Measurements from ENCODE around the gene CAMK2G.
"Not testable (repeated sequence)": the region's sequence is repeated elsewhere in the genome, so short reads cannot be mapped to it uniquely, and the experiment has no call there.

The CAMK2G gene

DNA sequence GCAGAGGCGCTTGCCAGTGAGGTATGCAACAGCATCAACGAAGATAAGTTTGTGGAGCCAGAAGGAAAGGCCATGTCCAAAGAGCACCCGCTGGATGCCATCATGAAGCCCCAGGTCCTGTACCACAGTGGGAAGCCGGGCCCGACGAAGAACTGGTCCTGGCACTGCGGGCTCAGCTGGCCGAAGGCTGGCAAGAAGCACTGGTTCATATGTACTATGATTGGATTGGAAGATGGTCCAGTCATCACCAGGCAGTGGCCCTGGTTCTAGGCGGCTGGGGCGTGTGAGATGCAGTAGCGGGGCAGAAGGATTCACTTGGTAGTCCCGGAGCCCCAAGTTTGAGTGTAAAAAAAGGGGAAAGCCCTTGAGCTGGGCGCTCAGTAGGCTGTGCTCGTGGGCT, 66.9 kb downstream of the CAMK2G start:
- no peak for DNase-seq

DNA sequence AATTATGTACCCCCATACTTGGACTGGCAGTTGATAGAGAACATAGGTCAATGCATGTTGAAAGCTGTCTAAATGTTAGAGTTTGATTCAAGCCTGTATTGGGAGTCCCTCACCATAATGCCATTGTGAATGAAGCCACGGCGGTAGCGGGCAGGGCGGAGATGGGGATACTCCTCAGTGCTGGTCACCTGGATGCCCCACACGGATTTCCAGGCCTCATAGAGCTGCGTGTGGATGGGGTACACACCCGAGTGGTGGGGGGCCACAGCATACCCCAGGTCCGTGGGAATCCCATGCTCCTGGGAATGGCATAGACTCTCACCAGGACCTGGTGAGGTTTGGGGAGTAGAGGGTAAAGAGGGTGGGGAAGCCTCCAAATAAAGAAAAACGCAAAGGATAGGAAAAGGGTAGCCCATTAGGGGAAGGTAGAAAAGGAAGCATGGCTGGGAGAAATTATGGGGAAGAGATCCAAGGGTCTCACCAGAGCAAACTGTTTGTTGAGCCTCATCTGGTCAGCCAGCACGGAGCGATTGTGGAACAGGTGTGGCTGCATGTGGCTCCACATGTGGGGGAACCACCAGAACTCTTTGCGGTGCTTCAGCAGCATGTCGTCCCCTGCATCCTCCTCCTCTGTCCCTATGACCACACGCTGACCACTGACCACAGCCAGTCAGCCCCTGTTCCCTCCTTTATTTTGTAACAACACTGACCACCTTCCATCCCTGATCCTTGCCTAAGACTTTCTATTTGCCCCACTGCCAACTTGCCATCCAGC, 68.0 kb downstream of the CAMK2G start:
- no peak for DNase-seq

GRCh38 chr10:73803680-73804286, 70.6 kb downstream of the CAMK2G start:
- no peak for DNase-seq

- no peak for DNase-seq
Measured at GRCh38 chr10:73802276-73802991, 71.9 kb downstream of the CAMK2G start.

DNA sequence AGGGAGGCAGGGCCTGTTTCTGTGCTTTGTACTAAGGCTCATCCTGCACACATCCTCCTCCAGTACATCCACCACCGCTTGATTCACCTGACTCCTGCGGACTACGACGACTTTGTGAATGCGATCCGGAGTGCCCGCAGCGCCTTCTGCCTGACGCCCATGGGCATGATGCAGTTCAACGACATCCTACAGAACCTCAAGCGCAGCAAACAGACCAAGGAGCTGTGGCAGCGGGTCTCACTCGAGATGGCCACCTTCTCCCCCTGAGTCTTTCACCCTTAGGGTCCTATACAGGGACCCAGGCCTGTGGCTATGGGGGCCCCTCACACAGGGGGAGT, 73.1 kb downstream of the CAMK2G start:
- DNase-seq, result no peak

GRCh38 chr10:73800560-73801252, 73.6 kb downstream of the CAMK2G start:
- DNase-seq, result no peak

DNA sequence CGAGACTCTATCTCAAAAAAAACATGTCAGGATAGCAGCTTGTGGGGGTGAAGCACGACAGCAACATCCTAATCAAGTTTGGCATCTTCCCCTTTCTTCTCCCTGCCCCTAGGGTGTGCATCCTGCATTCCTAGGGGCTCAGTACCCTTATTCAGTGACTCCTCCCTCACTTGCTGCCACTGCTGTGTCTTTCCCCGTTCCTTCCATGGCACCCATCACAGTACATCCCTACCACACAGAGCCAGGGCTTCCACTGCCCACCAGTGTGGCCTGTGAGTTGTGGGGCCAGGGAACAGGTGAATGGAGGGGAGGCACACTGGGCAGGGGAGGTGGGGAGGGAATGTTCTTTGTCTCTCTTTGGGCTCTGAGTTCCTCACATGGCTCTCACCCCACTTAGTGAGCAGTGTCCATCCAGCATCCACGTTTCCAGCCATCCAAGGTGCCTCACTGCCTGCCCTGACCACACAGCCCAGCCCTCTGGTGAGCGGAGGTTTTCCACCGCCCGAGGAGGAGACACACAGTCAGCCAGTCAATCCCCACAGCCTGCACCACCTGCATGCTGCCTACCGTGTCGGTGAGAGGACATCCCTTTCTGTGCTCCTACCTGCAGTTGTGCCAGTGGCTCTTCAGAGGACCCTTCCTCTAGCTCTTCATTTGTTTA, 74.3 kb downstream of the CAMK2G start:
- no peak for DNase-seq

DNA sequence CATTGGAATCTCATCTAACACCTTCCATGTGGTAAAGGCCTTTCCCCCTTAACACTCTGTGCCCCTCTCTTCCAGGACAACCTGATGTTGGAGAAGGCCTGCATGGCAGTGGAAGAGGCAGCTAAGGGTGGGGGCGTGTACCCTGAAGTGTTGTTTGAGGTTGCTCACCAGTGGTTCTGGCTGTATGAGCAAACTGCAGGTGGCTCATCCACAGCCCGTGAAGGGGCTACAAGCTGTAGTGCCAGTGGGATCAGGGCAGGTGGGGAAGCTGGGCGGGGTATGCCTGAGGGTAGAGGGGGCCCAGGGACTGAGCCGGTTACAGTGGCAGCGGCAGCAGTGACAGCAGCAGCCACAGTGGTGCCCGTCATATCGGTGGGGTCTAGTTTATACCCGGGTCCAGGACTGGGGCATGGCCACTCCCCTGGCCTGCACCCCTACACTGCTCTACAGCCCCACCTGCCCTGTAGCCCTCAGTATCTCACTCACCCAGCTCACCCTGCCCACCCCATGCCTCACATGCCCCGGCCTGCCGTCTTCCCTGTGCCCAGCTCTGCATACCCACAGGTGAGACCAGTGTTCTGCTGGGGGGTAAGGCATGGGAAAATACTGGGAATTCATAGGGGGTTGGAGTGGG, 75.3 kb downstream of the CAMK2G start:
- DNase-seq, result no peak

GRCh38 chr10:73798087-73798486, 76.3 kb downstream of the CAMK2G start:
- no peak for DNase-seq

DNA sequence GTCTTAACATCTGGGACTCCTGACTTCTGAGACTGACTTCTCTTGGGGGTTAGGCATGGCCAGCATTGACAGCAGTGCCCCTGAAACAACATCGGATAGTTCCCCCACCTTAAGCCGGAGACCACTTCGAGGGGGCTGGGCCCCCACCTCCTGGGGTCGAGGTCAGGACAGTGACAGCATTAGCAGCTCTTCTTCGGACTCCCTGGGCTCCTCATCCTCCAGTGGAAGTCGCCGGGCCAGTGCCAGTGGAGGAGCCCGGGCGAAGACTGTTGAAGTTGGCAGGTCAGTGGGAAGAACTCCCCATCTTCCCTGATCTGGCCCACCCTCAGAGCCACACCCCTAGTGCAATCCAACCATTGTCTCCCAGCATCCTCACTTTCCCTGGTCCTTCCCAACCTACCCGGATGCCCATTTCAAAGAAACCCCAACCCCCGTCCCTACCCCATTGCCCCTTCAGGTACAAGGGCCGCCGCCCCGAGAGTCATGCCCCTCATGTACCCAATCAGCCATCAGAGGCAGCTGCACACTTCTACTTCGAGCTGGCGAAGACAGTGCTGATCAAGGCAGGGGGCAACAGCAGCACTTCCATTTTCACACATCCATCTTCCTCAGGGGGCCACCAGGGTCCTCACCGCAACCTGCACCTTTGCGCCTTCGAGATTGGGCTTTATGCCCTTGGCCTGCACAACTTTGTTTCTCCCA, 76.9 kb downstream of the CAMK2G start:
- no peak for DNase-seq

DNA sequence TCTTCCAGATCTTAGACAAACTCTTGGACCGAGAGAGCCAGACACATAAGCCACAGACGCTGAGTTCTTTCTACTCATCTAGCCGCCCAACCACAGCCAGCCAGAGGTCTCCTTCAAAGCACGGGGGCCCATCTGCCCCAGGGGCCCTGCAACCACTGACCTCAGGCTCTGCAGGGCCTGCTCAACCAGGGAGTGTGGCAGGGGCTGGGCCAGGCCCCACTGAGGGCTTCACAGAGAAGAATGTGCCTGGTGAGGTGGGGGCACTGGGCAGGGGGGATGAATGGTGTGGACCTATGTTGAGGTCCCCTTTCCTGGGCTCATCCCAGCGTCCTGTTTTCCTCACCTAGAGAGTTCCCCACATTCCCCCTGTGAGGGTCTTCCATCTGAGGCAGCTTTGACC, 77.6 kb downstream of the CAMK2G start:
- DNase-seq, result no peak

GRCh38 chr10:73796035-73796434, 78.3 kb downstream of the CAMK2G start:
- DNase-seq, result not testable (repeated sequence)

GRCh38 chr10:73795491-73795890, 78.9 kb downstream of the CAMK2G start:
- not testable (repeated sequence) for DNase-seq

GRCh38 chr10:73793456-73793855, 80.9 kb downstream of the CAMK2G start:
- DNase-seq, result no peak

DNA sequence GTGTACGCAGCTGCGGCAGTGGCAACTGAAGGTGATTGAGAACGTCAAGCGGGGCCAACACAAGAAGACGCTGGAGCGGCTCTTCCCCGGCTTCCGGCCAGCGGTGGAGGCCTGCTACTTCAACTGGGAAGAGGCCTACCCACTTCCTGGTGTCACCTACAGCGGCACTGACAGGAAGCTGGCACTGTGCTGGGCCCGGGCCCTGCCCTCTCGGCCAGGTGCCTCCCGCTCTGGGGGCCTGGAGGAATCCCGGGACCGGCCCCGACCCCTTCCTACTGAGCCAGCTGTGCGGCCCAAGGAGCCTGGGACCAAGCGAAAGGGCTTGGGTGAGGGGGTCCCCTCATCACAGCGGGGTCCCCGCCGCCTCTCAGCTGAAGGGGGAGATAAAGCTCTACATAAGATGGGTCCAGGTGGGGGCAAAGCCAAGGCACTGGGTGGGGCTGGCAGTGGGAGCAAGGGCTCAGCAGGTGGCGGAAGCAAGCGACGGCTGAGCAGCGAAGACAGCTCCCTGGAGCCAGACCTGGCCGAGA, 82.4 kb downstream of the CAMK2G start:
- no peak for DNase-seq

DNA sequence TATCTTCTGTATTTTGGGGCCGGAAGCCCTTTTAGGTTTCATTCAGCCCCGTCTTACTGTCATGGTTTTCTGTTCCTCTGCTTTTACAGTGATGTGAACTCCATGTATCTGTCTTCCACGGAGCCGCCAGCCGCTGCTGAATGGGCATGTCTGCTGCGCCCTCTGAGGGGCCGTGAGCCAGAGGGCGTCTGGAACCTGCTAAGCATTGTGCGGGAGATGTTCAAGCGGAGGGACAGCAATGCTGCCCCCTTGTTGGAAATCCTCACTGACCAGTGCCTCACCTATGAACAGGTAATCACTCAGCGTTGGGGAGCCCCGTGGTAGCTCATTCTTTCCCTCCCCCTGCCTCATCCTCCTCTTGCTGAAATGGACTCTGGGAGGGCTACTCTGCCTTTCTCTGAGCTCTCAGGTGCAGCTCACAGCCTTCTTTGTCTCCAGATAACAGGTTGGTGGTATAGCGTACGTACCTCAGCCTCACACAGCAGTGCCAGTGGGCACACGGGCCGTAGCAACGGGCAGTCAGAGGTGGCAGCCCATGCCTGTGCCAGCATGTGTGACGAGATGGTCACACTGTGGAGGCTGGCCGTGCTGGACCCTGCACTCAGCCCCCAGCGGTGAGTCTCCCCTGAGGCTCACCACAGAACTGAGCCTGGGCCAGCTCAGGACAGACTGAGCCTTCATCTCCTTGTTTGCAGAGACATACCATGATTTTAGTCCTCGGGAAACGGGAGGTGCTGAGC, 83.3 kb downstream of the CAMK2G start:
- no peak for DNase-seq

DNA sequence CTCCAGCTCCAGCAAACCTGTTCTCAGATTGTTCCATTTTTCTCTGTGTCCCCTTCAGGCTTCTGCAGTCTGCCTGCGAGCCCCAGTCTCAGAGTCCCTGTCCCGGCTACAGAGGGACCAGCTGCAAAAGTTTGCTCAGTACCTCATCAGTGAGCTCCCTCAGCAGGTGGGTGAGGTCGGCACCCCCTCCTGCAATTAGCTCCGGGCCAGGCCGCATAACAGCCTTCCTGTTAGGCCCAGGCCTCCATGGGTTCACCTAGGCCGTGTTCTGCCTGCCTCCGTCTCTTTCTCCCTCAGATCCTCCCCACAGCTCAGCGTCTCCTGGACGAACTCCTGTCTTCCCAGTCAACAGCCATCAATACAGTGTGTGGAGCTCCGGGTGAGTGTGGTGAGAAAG, 84.7 kb downstream of the CAMK2G start:
- DNase-seq, result no peak

DNA sequence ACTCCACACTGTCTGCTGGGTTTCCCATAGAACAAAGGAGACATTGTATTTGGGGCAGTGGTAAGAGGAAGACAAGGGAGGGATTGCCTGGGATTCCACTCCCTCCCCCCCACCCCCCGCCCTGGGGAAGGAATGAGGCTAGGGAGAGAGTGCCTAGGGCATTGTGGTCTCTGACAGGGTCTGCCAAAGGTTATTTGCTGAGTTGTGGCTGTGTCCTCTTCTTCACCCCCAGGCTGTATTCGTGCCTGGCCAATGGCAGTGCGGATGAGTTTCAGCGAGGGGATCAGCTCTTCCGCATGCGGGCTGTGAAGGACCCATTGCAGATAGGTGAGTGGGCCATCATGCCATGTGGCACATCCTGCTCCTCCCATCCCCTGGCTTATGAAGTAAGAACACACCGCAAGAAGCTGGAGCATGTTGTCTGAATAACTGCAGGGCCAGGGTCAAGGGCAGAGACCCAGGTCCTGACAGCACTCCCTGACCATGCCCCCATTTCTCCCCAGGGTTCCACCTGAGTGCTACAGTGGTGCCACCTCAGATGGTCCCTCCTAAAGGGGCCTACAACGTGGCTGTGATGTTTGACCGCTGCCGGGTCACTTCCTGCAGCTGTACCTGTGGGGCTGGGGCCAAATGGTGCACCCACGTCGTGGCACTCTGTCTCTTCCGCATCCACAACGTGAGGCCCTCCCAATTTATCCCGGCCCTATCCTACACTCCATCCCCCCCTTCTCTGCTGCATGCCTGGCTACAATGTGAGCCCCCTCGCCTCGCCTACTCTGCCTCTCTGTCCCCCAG, 85.3 kb downstream of the CAMK2G start:
- no peak for DNase-seq

DNA sequence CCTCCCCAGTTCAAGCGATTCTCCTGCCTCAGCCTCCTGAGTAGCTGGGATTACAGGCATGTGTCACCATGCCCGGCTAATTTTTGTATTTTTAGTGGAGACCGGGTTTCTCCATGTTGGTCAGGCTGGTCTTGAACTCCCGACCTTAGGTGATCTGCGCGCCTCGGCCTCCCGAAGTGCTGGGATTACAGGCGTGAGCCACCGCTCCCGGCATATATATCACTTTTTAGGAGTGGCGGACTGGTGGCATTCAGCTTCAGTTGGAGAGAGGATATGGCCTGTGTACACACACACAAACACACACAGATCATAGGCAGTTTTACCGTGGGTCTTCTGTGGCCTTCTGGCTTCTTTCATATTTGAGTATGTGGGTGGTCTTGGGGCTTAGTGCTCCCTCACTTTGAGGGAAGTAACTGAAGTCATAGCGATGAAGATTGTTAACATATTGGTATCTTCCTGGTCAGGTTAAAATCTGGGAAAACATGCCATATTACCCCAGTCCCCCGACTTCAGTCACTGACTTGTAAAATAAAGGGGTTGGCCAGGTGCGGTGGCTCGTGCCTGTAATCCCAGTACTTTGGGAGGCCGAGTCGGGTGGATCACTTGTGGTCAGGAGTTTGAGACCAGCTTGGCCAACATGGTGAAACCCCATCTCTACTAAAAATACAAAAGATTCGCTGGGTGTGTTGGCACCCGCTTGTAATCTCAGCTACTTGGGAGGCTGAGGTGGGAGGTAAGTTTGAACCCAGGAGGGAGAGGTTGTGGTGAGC, 87.1 kb downstream of the CAMK2G start:
- not testable (repeated sequence) for DNase-seq

Measured in DMS79 (cell line).